GM23338 (cell line): ENCODE measurements around the gene KRT33B. TPM values are rescaled to one million over a fixed set of nuclear protein-coding genes. Genes with fewer than 3 reads are reported as not detected.

Experiments used
- ATAC-seq: fragments of 200-7000 bp; cut with Tn5 transposase; 3 replicates; pipeline ENCODE4 v1.9.1; 2020
- DNase-seq: peaks from one replicate; pipeline ENCODE4 v3.0.0-alpha.2; 2015; ENCODE audit warnings: low spot score
- H2AFZ ChIP-seq: fragments of 200-600 bp; sonication (generic); 2 replicates; pipeline ENCODE4 v1.8.0; 2016; ENCODE audit warnings: antibody characterized with exemption, mild to moderate bottlenecking, moderate library complexity
- H3F3A ChIP-seq: fragments of 200-600 bp; sonication (generic); replicated peaks from 2 replicates; pipeline ENCODE4 v1.8.0; 2017; ENCODE audit warnings: antibody characterized with exemption, mixed run types, low read depth
- H3K27ac ChIP-seq: fragments of 200-600 bp; sonication (generic); 2 replicates; pipeline ENCODE4 v1.6.1; 2016; ENCODE audit warnings: low read depth
- H3K27me3 ChIP-seq: fragments of 200-600 bp; sonication (generic); 2 replicates; pipeline ENCODE4 v1.8.0; 2016; ENCODE audit warnings: mild to moderate bottlenecking, mixed run types, moderate library complexity; ENCODE audit not compliant: insufficient read depth
- H3K36me3 ChIP-seq: fragments of 200-600 bp; sonication (generic); 2 replicates; pipeline ENCODE4 v1.8.0; 2016; ENCODE audit warnings: mild to moderate bottlenecking; ENCODE audit not compliant: insufficient read depth
- H3K4me1 ChIP-seq: fragments of 200-600 bp; sonication (generic); 2 replicates; pipeline ENCODE4 v1.8.0; 2016; ENCODE audit warnings: mild to moderate bottlenecking, moderate library complexity; ENCODE audit not compliant: insufficient read depth
- H3K4me2 ChIP-seq: fragments of 200-600 bp; sonication (generic); 2 replicates; pipeline ENCODE4 v1.7.1; 2017; ENCODE audit warnings: mixed run types
- H3K4me3 ChIP-seq: fragments of 200-600 bp; sonication (generic); 2 replicates; pipeline ENCODE4 v1.6.1; 2016; ENCODE audit warnings: mixed run types
- H3K79me2 ChIP-seq: fragments of 200-600 bp; sonication (generic); replicated peaks from 2 replicates; pipeline ENCODE4 v1.8.0; 2017; ENCODE audit warnings: mild to moderate bottlenecking; ENCODE audit not compliant: insufficient read depth
- H3K9me2 ChIP-seq: fragments of 200-600 bp; sonication (generic); 2 replicates; pipeline ENCODE4 v1.8.0; 2017; ENCODE audit not compliant: insufficient read depth
- H4K20me1 ChIP-seq: fragments of 200-600 bp; sonication (generic); replicated peaks from 2 replicates; pipeline ENCODE4 v1.8.0; 2017; ENCODE audit warnings: mild to moderate bottlenecking; ENCODE audit not compliant: insufficient read depth
- H3K27ac Mint-ChIP-seq: 2 replicates; pipeline ENCODE4 v1.8.0; 2020; ENCODE audit warnings: inconsistent platforms, mild to moderate bottlenecking, moderate library complexity, mixed read lengths
- H3K27me3 Mint-ChIP-seq: 3 replicates; pipeline ENCODE4 v1.8.0; 2022; ENCODE audit warnings: low read depth, mild to moderate bottlenecking, moderate library complexity, mixed read lengths, inconsistent platforms; ENCODE audit not compliant: insufficient read depth, poor library complexity
- H3K36me3 Mint-ChIP-seq: 3 replicates; pipeline ENCODE4 v1.8.0; 2021; ENCODE audit warnings: low read depth, mild to moderate bottlenecking, inconsistent platforms, moderate library complexity, mixed read lengths
- H3K4me1 Mint-ChIP-seq: 3 replicates; pipeline ENCODE4 v1.8.0; 2020; ENCODE audit warnings: mild to moderate bottlenecking, inconsistent platforms, mixed read lengths
- H3K4me3 Mint-ChIP-seq: 3 replicates; pipeline ENCODE4 v1.8.0; 2021; ENCODE audit warnings: moderate library complexity, mild to moderate bottlenecking, inconsistent platforms, mixed read lengths
- H3K9me3 Mint-ChIP-seq: 3 replicates; pipeline ENCODE4 v1.8.0; 2020; ENCODE audit warnings: moderate library complexity, mild to moderate bottlenecking, inconsistent platforms, mixed read lengths
- CREB1 ChIP-seq: fragments of 250-450 bp; sonication (Bioruptor Pico); IDR thresholded peaks from 2 replicates; pipeline ENCODE4 v1.5.0; 2020; ENCODE audit warnings: low read depth, mild to moderate bottlenecking, moderate library complexity
- ETS1 ChIP-seq: IDR thresholded peaks from 2 replicates; pipeline ENCODE4 v1.6.1; 2016; ENCODE audit warnings: antibody characterized with exemption
- EZH2 ChIP-seq: fragments of 200-600 bp; sonication (generic); IDR thresholded peaks from one replicate; pipeline ENCODE4 v1.8.0; 2017; ENCODE audit warnings: antibody characterized with exemption, mild to moderate bottlenecking, low read depth; ENCODE audit not compliant: unreplicated experiment
- EZH2phosphoT487 ChIP-seq: fragments of 200-600 bp; sonication (generic); IDR thresholded peaks from one replicate; pipeline ENCODE4 v1.8.1; 2018; ENCODE audit warnings: antibody characterized with exemption; ENCODE audit not compliant: unreplicated experiment
- NANOG ChIP-seq: IDR thresholded peaks from 2 replicates; pipeline ENCODE4 v1.6.1; 2016; ENCODE audit warnings: antibody characterized with exemption, borderline replicate concordance
- POLR2AphosphoS5 ChIP-seq: IDR thresholded peaks from 2 replicates; pipeline ENCODE4 v1.6.1; 2016; ENCODE audit warnings: antibody characterized with exemption, low read depth
- REST ChIP-seq: IDR thresholded peaks from one replicate; pipeline ENCODE4 v1.6.1; 2018; ENCODE audit warnings: antibody characterized with exemption; ENCODE audit not compliant: unreplicated experiment
- STAT1 ChIP-seq: IDR thresholded peaks from one replicate; pipeline ENCODE4 v1.6.1; 2016; ENCODE audit warnings: antibody characterized with exemption; ENCODE audit not compliant: unreplicated experiment
- ZNF114 ChIP-seq: fragments of 250-450 bp; sonication (Bioruptor Pico); IDR thresholded peaks from 2 replicates; pipeline ENCODE4 v1.5.0; 2020; ENCODE audit warnings: mild to moderate bottlenecking, moderate library complexity
- ZNF331 ChIP-seq: fragments of 250-450 bp; sonication (Bioruptor Pico); IDR thresholded peaks from 2 replicates; pipeline ENCODE4 v1.5.0; 2020; ENCODE audit warnings: low read depth, mild to moderate bottlenecking, moderate library complexity
- polyA plus RNA-seq: library from polyadenylated mRNA; unstranded; fragments of >200 nt; fragmentation: Nextera tagmentation; extraction: Ambion mirVana; gene quantifications from 2 replicates; pipeline ENCODE4 v1.2.1, GENCODE V29; 2016
- total RNA-seq: library from RNA; depleted of rRNA; stranded (reverse); fragments of >200 nt; shearing (Covaris generic); gene quantifications from 2 replicates; pipeline ENCODE4 v1.2.3, GENCODE V29; 2014
- TF ChIP-seq, protein P1 (sequence below), 2 experiments: fragments of 200-600 bp in 1 of 2; sonication (generic) in 1 of 2; conservative IDR thresholded peaks; 2 replicates each; pipeline versions ENCODE4 v1.5.1 to v1.6.1; 2016 to 2017; ENCODE audit warnings: antibody characterized with exemption in 2 of 2, low read depth in 2 of 2, mild to moderate bottlenecking in 2 of 2, moderate library complexity in 1 of 2

Gene KRT33B
- total and polyA plus RNA-seq, 2 experiments from 2014 or later: not detected

DNA sequence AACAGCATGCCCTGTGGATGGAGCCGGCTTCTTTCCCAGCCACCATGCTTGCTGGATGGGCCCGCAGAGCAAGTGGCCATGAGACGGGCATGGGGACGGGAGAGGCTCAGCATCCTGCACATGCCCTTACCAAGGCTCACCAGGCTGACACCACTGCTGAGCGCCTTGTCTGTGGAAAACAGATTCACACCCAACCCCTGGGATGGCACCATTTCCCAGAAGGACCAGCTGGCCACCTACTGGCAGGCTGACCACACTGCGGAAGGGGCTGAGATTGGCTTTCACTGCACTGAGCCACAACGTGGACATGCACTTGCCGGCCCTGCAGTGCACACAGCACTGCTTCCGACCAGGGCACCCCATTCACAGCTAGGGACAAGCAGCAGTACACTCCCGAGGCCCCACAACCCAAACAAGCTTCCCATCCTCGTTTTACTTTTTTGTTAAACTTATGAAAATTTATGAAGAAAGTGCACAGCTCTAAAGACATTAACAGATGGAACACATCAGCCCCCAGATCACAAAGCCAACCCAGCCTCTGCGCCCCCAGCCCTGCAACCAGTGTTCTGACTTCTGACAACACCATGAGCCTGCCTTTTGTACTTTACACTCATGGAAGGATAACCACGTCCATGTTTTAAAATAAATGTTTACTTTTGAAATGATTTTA, 40.2 kb downstream of the KRT33B start:
- no peaks in the 10 kb centered on the region for H4K20me1 ChIP-seq
- DNase-seq (peak; percentile 77), ATAC-seq (peak; percentile 91)
- no peak overlapping the region for H3K4me3 Mint-ChIP-seq
- H3K36me3 Mint-ChIP-seq: no peaks in the 10 kb centered on the region
- TF ChIP-seq, protein P1, sequence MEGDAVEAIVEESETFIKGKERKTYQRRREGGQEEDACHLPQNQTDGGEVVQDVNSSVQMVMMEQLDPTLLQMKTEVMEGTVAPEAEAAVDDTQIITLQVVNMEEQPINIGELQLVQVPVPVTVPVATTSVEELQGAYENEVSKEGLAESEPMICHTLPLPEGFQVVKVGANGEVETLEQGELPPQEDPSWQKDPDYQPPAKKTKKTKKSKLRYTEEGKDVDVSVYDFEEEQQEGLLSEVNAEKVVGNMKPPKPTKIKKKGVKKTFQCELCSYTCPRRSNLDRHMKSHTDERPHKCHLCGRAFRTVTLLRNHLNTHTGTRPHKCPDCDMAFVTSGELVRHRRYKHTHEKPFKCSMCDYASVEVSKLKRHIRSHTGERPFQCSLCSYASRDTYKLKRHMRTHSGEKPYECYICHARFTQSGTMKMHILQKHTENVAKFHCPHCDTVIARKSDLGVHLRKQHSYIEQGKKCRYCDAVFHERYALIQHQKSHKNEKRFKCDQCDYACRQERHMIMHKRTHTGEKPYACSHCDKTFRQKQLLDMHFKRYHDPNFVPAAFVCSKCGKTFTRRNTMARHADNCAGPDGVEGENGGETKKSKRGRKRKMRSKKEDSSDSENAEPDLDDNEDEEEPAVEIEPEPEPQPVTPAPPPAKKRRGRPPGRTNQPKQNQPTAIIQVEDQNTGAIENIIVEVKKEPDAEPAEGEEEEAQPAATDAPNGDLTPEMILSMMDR (conservative IDR thresholded peaks at IDR 0.05; ENCODE audit: low read depth in 2 of 2): peak; percentile 56 to 88
- no peak for TF ChIP-seq STAT1
- TF ChIP-seq EZH2: no peak
- no peaks in the 10 kb centered on the region for H3K36me3 ChIP-seq
- H3K27ac Mint-ChIP-seq: no peak overlapping the region
- H2AFZ ChIP-seq: 0 out of 2 replicates have a peak overlapping the region, but pooled peaks have one; percentile 38
- no peaks in the 10 kb centered on the region for H3K9me3 Mint-ChIP-seq
- H3K27me3 Mint-ChIP-seq: peaks cover 6% of the 10 kb centered on the region
- no peak overlapping the region for H3K27ac ChIP-seq
- H3K4me2 ChIP-seq: no peak overlapping the region
- H3F3A ChIP-seq: no peaks in the 10 kb centered on the region
- no peaks in the 10 kb centered on the region for H3K27me3 ChIP-seq
- H3K9me2 ChIP-seq: no peaks in the 10 kb centered on the region
- no peak overlapping the region for H3K4me3 ChIP-seq
- H3K79me2 ChIP-seq: no peaks in the 10 kb centered on the region
- H3K4me1 ChIP-seq: no peaks in the 10 kb centered on the region
- no peaks in the 10 kb centered on the region for H3K4me1 Mint-ChIP-seq

DNA sequence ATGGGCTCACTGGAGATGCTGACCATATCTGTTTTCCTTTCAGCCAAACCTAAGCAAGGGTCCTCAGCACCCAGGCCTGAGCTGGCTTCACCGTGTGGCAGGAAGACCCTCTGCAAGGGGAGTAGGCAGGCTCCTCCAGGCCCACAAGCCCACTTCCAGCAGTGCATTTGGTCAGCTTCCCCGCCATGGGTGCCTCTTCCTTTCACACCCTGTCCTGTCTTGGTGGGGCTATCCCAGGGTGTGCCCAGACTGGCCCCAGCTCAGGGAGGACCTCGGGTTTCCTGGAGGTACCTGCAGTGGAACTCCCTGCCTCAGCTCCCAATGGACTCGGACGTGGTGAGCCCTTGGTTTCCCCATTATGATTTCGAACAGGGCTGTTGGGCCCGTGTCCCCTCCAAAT, 41.4 kb downstream of the KRT33B start:
- no peak overlapping the region for H3K4me2 ChIP-seq
- H3K4me1 ChIP-seq: no peaks in the 10 kb centered on the region
- H3K36me3 Mint-ChIP-seq: no peaks in the 10 kb centered on the region
- ATAC-seq (no peak), DNase-seq (no peak)
- H3K4me1 Mint-ChIP-seq: no peaks in the 10 kb centered on the region
- H3K27me3 Mint-ChIP-seq: peaks cover 11% of the 10 kb centered on the region
- no peak overlapping the region for H3K27ac ChIP-seq
- H3K79me2 ChIP-seq: no peaks in the 10 kb centered on the region
- no peaks in the 10 kb centered on the region for H3K36me3 ChIP-seq
- no peak overlapping the region for H3K4me3 ChIP-seq
- no peak overlapping the region for H3K4me3 Mint-ChIP-seq
- H3K27me3 ChIP-seq: no peaks in the 10 kb centered on the region
- no peaks in the 10 kb centered on the region for H3K9me2 ChIP-seq
- H4K20me1 ChIP-seq: no peaks in the 10 kb centered on the region
- no peaks in the 10 kb centered on the region; the same call in 2 of the 3 replicates for H3K9me3 Mint-ChIP-seq
- H3F3A ChIP-seq: no peaks in the 10 kb centered on the region
- H3K27ac Mint-ChIP-seq: no peak overlapping the region
- no peak overlapping the region for H2AFZ ChIP-seq
- TF ChIP-seq REST (no peak), ZNF331 (CRISPR knock-in tag) (no peak), EZH2 (no peak), STAT1 (no peak), POLR2AphosphoS5 (no peak), EZH2phosphoT487 (no peak), CREB1 (CRISPR knock-in tag) (no peak), ZNF114 (CRISPR knock-in tag) (no peak), NANOG (no peak), ETS1 (no peak)
- TF ChIP-seq, protein P1 (conservative IDR thresholded peaks at IDR 0.05; ENCODE audit: low read depth in 2 of 2): no peak
